Middle frontal gyrus (tissue), 1 donor: Measurements from ENCODE around the gene COX17.

ENCODE experiments used
- DNase-seq: peaks from one replicate; pipeline ENCODE4 v3.0.0-alpha.2; 2015; ENCODE audit warnings: low spot score; ENCODE audit errors: extremely low spot score

Gene COX17

GRCh38 chr3:119645813-119646212, 31.4 kb downstream of the COX17 start:
- DNase-seq = no peak

GRCh38 chr3:119644481-119644880, 32.7 kb downstream of the COX17 start:
- no peak for DNase-seq

- no peak for DNase-seq
Measured at GRCh38 chr3:119643528-119643927, 33.7 kb downstream of the COX17 start.

GRCh38 chr3:119642746-119643473, 34.3 kb downstream of the COX17 start:
- no peak for DNase-seq

- no peak for DNase-seq
Measured at GRCh38 chr3:119641416-119641815, 35.8 kb downstream of the COX17 start.

GRCh38 chr3:119639494-119640350, 37.5 kb downstream of the COX17 start:
- DNase-seq = no peak

- DNase-seq = no peak
Measured at GRCh38 chr3:119637679-119638477, 39.3 kb downstream of the COX17 start.

GRCh38 chr3:119636891-119637611, 40.2 kb downstream of the COX17 start:
- no peak for DNase-seq

GRCh38 chr3:119636249-119636648, 41.0 kb downstream of the COX17 start:
- DNase-seq = no peak

- DNase-seq = no peak
Measured at GRCh38 chr3:119635719-119636118, 41.5 kb downstream of the COX17 start.

GRCh38 chr3:119632829-119633228, 44.4 kb downstream of the COX17 start:
- DNase-seq = no peak

- no peak for DNase-seq
Measured at GRCh38 chr3:119632216-119632615, 45.0 kb downstream of the COX17 start.

GRCh38 chr3:119631516-119631915, 45.7 kb downstream of the COX17 start:
- DNase-seq = no peak

GRCh38 chr3:119630880-119631329, 46.3 kb downstream of the COX17 start:
- DNase-seq = no peak

GRCh38 chr3:119630128-119630879, 46.9 kb downstream of the COX17 start:
- DNase-seq = no peak

GRCh38 chr3:119628816-119629445, 48.3 kb downstream of the COX17 start:
- DNase-seq = no peak

GRCh38 chr3:119628390-119628789, 48.8 kb downstream of the COX17 start:
- no peak for DNase-seq

- DNase-seq = no peak
Measured at GRCh38 chr3:119627461-119627860, 49.7 kb downstream of the COX17 start.

- no peak for DNase-seq
Measured at GRCh38 chr3:119626196-119626595, 51.0 kb downstream of the COX17 start.
